K562 (cell line): Measurements from ENCODE around the gene NRP1. TPM values are rescaled to one million over a fixed set of nuclear protein-coding genes. Genes with fewer than 3 reads are reported as not detected.

Source experiments
- ATAC-seq: fragments of 200-7000 bp; cut with Tn5 transposase; 3 replicates; pipeline ENCODE4 v1.9.1; 2020; ENCODE audit warnings: moderate library complexity
- BruUV-seq: library from RNA; stranded (reverse); fragments of 400-500 nt; replicated peaks from 2 replicates; lab custom pipeline; 2021; lab: Mats Ljungman, UMichigan
- CTCF ChIA-PET: fragments of 300-600 bp; formaldehyde crosslinking; extraction: SDS; loops from one replicate; lab custom pipeline; 2021; ENCODE audit warnings: low intra/inter-chr PET ratio; lab: Yijun Ruan, JAX
- POLR2A ChIA-PET: fragments of 300-600, 350-650 bp; sonication (Branson Sonifier 250); formaldehyde crosslinking; extraction: SDS; loops from one replicate; lab custom pipeline; 2021; ENCODE audit warnings: antibody characterized with exemption, inconsistent platforms; lab: Yijun Ruan, JAX
- DNase-seq, 4 experiments: peaks; one replicate each; pipeline versions ENCODE4 v3.0.0 to v3.0.0-alpha.2; 2011 to 2018; ENCODE audit warnings: low spot score in 3 of 4, mixed read lengths in 3 of 4; ENCODE audit errors: extremely low read depth in 1 of 4
- FAIRE-seq: peaks from 2 replicates; lab custom pipeline; 2011; peaks lifted over from hg19 to GRCh38; lab: Jason Lieb, UNC
- H2AFZ ChIP-seq: 2 replicates; pipeline ENCODE4 v1.6.0; 2011; ENCODE audit warnings: low read depth, low read length, control low read depth, inconsistent platforms
- H3K27ac ChIP-seq: fragments of 200-600 bp; 3 replicates; pipeline ENCODE4 v1.8.0; 2011; ENCODE audit warnings: low read depth, mild to moderate bottlenecking, control low read depth, inconsistent platforms, low read length, moderate library complexity, mixed read lengths; ENCODE audit errors: extremely low read depth
- H3K27me3 ChIP-seq, 2 experiments: fragments of 300-600 bp in 1 of 2; 2 replicates in 1 of 2; 3 replicates in 1 of 2; pipeline versions ENCODE4 v1.6.0 to v1.8.0; 2011; ENCODE audit warnings: inconsistent platforms in 2 of 2, low read length in 2 of 2, mild to moderate bottlenecking in 1 of 2, mixed read lengths in 1 of 2, moderate library complexity in 1 of 2; ENCODE audit not compliant: control insufficient read depth in 2 of 2, insufficient read depth in 2 of 2
- H3K36me3 ChIP-seq: fragments of 300-600 bp; 3 replicates; pipeline ENCODE4 v1.8.0; 2011; ENCODE audit warnings: mild to moderate bottlenecking, low read length, inconsistent platforms; ENCODE audit not compliant: control insufficient read depth, insufficient read depth
- H3K4me1 ChIP-seq, 2 experiments: fragments of 200-600 bp in 1 of 2; replicated peaks in 1 of 2; 2 replicates in 1 of 2; 3 replicates in 1 of 2; pipeline versions ENCODE4 v1.5.1 to v1.8.0; 2011; ENCODE audit warnings: inconsistent platforms in 2 of 2, low read length in 2 of 2, mild to moderate bottlenecking in 1 of 2, mixed read lengths in 1 of 2, moderate library complexity in 1 of 2; ENCODE audit not compliant: control insufficient read depth in 2 of 2, insufficient read depth in 2 of 2
- H3K4me2 ChIP-seq: 2 replicates; pipeline ENCODE4 v1.6.1; 2011; ENCODE audit warnings: low read length, control low read depth, inconsistent platforms, mixed read lengths; ENCODE audit not compliant: insufficient read depth
- H3K4me3 ChIP-seq: fragments of 200-600 bp; sonication (generic), shearing (Covaris generic); 2 replicates; pipeline ENCODE4 v1.5.1; 2016; ENCODE audit warnings: control low read depth, inconsistent platforms
- H3K79me2 ChIP-seq: fragments of 200-600 bp; 3 replicates; pipeline ENCODE4 v1.8.0; 2011; ENCODE audit warnings: low read length, inconsistent platforms; ENCODE audit not compliant: control insufficient read depth, insufficient read depth
- H3K9ac ChIP-seq, 2 experiments: 2 replicates each; pipeline versions ENCODE4 v1.6.0 to v1.6.1; 2011; ENCODE audit warnings: low read depth in 2 of 2, low read length in 2 of 2, control low read depth in 1 of 2, inconsistent platforms in 1 of 2, mild to moderate bottlenecking in 1 of 2, mixed read lengths in 1 of 2; ENCODE audit not compliant: insufficient read depth in 1 of 2
- H3K9me1 ChIP-seq: one replicate; pipeline ENCODE4 v1.6.0; 2011; ENCODE audit warnings: inconsistent platforms, mild to moderate bottlenecking, low read length, moderate library complexity; ENCODE audit not compliant: control insufficient read depth, insufficient read depth
- H3K9me3 ChIP-seq: replicated peaks from 2 replicates; pipeline ENCODE4 v1.5.1; 2011; ENCODE audit warnings: low read depth, low read length, inconsistent platforms; ENCODE audit not compliant: control insufficient read depth, insufficient read depth
- H4K20me1 ChIP-seq: replicated peaks from 2 replicates; pipeline ENCODE4 v1.6.1; 2011; ENCODE audit warnings: low read length, inconsistent platforms, mixed read lengths; ENCODE audit not compliant: control insufficient read depth, insufficient read depth
- BMI1 ChIP-seq: fragments of 150-350 bp; IDR thresholded peaks from 2 replicates; pipeline ENCODE4 v1.6.1; 2014; ENCODE audit warnings: low read length
- CCNT2 ChIP-seq: IDR thresholded peaks from 2 replicates; pipeline ENCODE4 v1.6.1; 2011; ENCODE audit warnings: borderline replicate concordance, low read depth, mild to moderate bottlenecking, moderate library complexity, mixed read lengths, low read length; ENCODE audit not compliant: insufficient read length; ENCODE audit errors: extremely low read depth
- CEBPB ChIP-seq: fragments of 450-650 bp; IDR thresholded peaks from 2 replicates; pipeline ENCODE4 v1.6.1; 2016; ENCODE audit warnings: missing genetic modification characterization, missing compliant biosample characterization
- ETS2 ChIP-seq: IDR thresholded peaks from 2 replicates; pipeline ENCODE4 v1.6.1; 2016; ENCODE audit warnings: borderline replicate concordance, missing genetic modification characterization, mild to moderate bottlenecking, moderate library complexity, missing compliant biosample characterization; ENCODE audit not compliant: poor library complexity, severe bottlenecking
- KAT8 ChIP-seq: fragments of 450-650 bp; IDR thresholded peaks from 2 replicates; pipeline ENCODE4 v1.6.1; 2016; ENCODE audit warnings: low read depth, mild to moderate bottlenecking
- LCOR ChIP-seq: sonication (generic); formaldehyde crosslinking; IDR thresholded peaks from 2 replicates; pipeline ENCODE4 v1.8.0; 2022; ENCODE audit warnings: mild to moderate bottlenecking, missing genetic modification reagents
- PHTF2 ChIP-seq: fragments of 250-450 bp; sonication (Bioruptor Pico); IDR thresholded peaks from 2 replicates; pipeline ENCODE4 v1.5.0; 2021; ENCODE audit warnings: mild to moderate bottlenecking
- ZBTB33 ChIP-seq: sonication (generic); formaldehyde crosslinking; IDR thresholded peaks from 2 replicates; pipeline ENCODE4 v1.8.1; 2023; ENCODE audit warnings: mild to moderate bottlenecking, missing genetic modification reagents
- ZNF184 ChIP-seq: sonication (generic); formaldehyde crosslinking; IDR thresholded peaks from 2 replicates; pipeline ENCODE4 v1.5.0; 2020; ENCODE audit warnings: missing genetic modification reagents
- ZNF23 ChIP-seq: fragments of 250-450 bp; sonication (Bioruptor Pico); IDR thresholded peaks from 2 replicates; pipeline ENCODE4 v1.4.0; 2020; ENCODE audit warnings: mild to moderate bottlenecking
- ZZZ3 ChIP-seq: fragments of 450-650 bp; IDR thresholded peaks from 2 replicates; pipeline ENCODE4 v1.6.1; 2016; ENCODE audit warnings: antibody characterized with exemption, mild to moderate bottlenecking, moderate library complexity
- WGBS: fragments of 100-300 bp; shearing (Covaris generic); methylation state at CpG from one replicate; pipeline ENCODE4 v1.1.6; 2016; ENCODE audit warnings: low coverage, mixed read lengths; ENCODE audit not compliant: insufficient coverage; ENCODE audit errors: missing lambda C conversion rate; 5-methylcytosine and 5-hydroxymethylcytosine counted together
- in situ Hi-C: fragments of 300-500 bp; cut with MboI; formaldehyde crosslinking; loops from 4 replicates; pipeline ENCODE4 v1.15.0; 2018; ENCODE audit warnings: inconsistent platforms, mixed read lengths
- intact Hi-C: fragments of 100-400 bp; cut with micrococcal nuclease; formaldehyde crosslinking; loops from 2 replicates; pipeline ENCODE4 v1.14.2; 2022
- polyA plus RNA-seq, 8 experiments: library from polyadenylated mRNA; depleted of rRNA in 4 of 8; stranded (reverse) in 5 of 8; unstranded in 3 of 8; fragments of >200 nt; fragmentation: Nextera tagmentation in 2 of 8; fragmentation: Illumina TruSeq in 1 of 8; extraction: Ambion mirVana in 2 of 8; extraction: Trizol in 1 of 8; gene quantifications; 2 replicates each; pipeline versions ENCODE4 v1.2.1 to v1.2.3, GENCODE V29; 2011 to 2014; ENCODE audit warnings: inconsistent platforms in 1 of 8, missing spikeins in 1 of 8
- total RNA-seq, 7 experiments: library from RNA; depleted of rRNA in 6 of 7; stranded (reverse); fragments of >200 nt in 6 of 7; fragmentation: Illumina TruSeq in 2 of 7; extraction: Trizol in 2 of 7; gene quantifications; 2 replicates each; pipeline versions ENCODE4 v1.2.1 to v1.2.3, GENCODE V29; 2011 to 2021; ENCODE audit warnings: low replicate concordance in 1 of 7

The NRP1 gene
- total and polyA plus RNA-seq, 9 of the 15 experiments (the other 6 are each of a cell fraction or from before 2014, with no cell fraction given) = 0.01 to 0.38 (median 0.04) TPM; not detected in 5

GRCh38 chr10:33229252-33229948 is 105.1 kb downstream of the NRP1 start:
- H3K27ac ChIP-seq = no peak overlapping the region
- POLR2A ChIA-PET = no interaction called here
- no peak for FAIRE-seq

GRCh38 chr10:33228426-33228825 is 106.0 kb downstream of the NRP1 start:
- no peak for DNase-seq
- WGBS = 0% methylated on average over 3 of the region's 3 CpGs
- no peak for ATAC-seq
- Histone ChIP-seq H4K20me1 (no peaks in the 10 kb centered on the region), H3K4me2 (no peak overlapping the region), H3K27me3 (no peaks in the 10 kb centered on the region; a peak in 2 of 5 replicates), H3K27ac (no peak overlapping the region), H3K9ac (no peak overlapping the region), H2AFZ (no peak overlapping the region), H3K9me3 (no peaks in the 10 kb centered on the region), H3K36me3 (no peaks in the 10 kb centered on the region), H3K4me1 (no peaks in the 10 kb centered on the region), H3K9me1 (no peaks in the 10 kb centered on the region), H3K79me2 (no peaks in the 10 kb centered on the region), H3K4me3 (no peak overlapping the region)
- BruUV-seq = no TSS peak
- intact Hi-C loops (no loop called here), in situ Hi-C loops (no loop called here)
- ChIA-PET CTCF (no interaction called here), POLR2A (no interaction called here)
- TF ChIP-seq CCNT2 = no peak
- TF ChIP-seq KAT8 = no peak
- no peak for TF ChIP-seq CEBPB (tag)
- no peak for TF ChIP-seq LCOR
- no peak for TF ChIP-seq PHTF2 (CRISPR knock-in tag)
- TF ChIP-seq BMI1 = no peak
- no peak for TF ChIP-seq ZNF23
- TF ChIP-seq ZZZ3 = no peak
- TF ChIP-seq ZNF184 (CRISPR knock-in tag) = no peak
- no peak for TF ChIP-seq ZBTB33 (CRISPR knock-in tag)
- no peak for FAIRE-seq

More at GRCh38 chr10:33229252-33229948, 105.1 kb downstream of the NRP1 start:
- no peaks in the 10 kb centered on the region; a peak in 2 of 5 replicates for H3K27me3 ChIP-seq
- H3K4me1 ChIP-seq = no peaks in the 10 kb centered on the region
- no peak overlapping the region for H3K4me2 ChIP-seq
- WGBS = 3% methylated on average over 3 of the region's 3 CpGs
- CTCF ChIA-PET = no interaction called here
- no peaks in the 10 kb centered on the region for H3K79me2 ChIP-seq
- H3K9me3 ChIP-seq = no peaks in the 10 kb centered on the region
- in situ Hi-C loops (no loop called here), intact Hi-C loops (no loop called here)
- H3K9ac ChIP-seq = no peak overlapping the region
- no peaks in the 10 kb centered on the region for H3K9me1 ChIP-seq
- TF ChIP-seq ETS2 (tag) = no peak
- H2AFZ ChIP-seq = no peak overlapping the region
- no peak for ATAC-seq
- no peaks in the 10 kb centered on the region for H3K36me3 ChIP-seq
- no peak overlapping the region for H3K4me3 ChIP-seq
- no peak for DNase-seq
- BruUV-seq = no TSS peak
- H4K20me1 ChIP-seq = no peaks in the 10 kb centered on the region
